ENCODE measurements around the gene TRPM8.

TRPM8 gene

GRCh38 chr2:234031207-234031606, 114.0 kb downstream of the TRPM8 start:
- Mint-ChIP-seq H3K9me3 (peaks cover 49% of the 10 kb centered on the region), H3K27me3 (ENCODE audit: low read depth, poor library complexity) (peaks cover 13% of the 10 kb centered on the region), H3K27ac (no peak overlapping the region), H3K4me3 (no peak overlapping the region), H3K4me1 (peaks cover 30% of the 10 kb centered on the region), H3K36me3 (ENCODE audit: low read depth) (peaks cover 11% of the 10 kb centered on the region)
- DNase-seq = no peak
- TF ChIP-seq CTCF (IDR thresholded peaks at IDR 0.05) = no peak

GRCh38 chr2:234032279-234032856, 115.2 kb downstream of the TRPM8 start:
- no peak for TF ChIP-seq CTCF (IDR thresholded peaks at IDR 0.05)
- Mint-ChIP-seq H3K27ac (no peak overlapping the region), H3K27me3 (ENCODE audit: low read depth, poor library complexity) (peaks cover 17% of the 10 kb centered on the region), H3K36me3 (ENCODE audit: low read depth) (peaks cover 11% of the 10 kb centered on the region), H3K4me3 (no peak overlapping the region), H3K9me3 (peaks cover 59% of the 10 kb centered on the region), H3K4me1 (peaks cover 18% of the 10 kb centered on the region)
- DNase-seq = no peak

GRCh38 chr2:234033174-234033573, 116.0 kb downstream of the TRPM8 start:
- Mint-ChIP-seq H3K9me3 (peaks cover 63% of the 10 kb centered on the region), H3K27ac (no peak overlapping the region), H3K4me3 (no peak overlapping the region), H3K4me1 (peaks cover 13% of the 10 kb centered on the region), H3K27me3 (ENCODE audit: low read depth, poor library complexity) (peaks cover 14% of the 10 kb centered on the region), H3K36me3 (ENCODE audit: low read depth) (peaks cover 11% of the 10 kb centered on the region)
- no peak for TF ChIP-seq CTCF (IDR thresholded peaks at IDR 0.05)
- no peak for DNase-seq

GRCh38 chr2:234033885-234034284, 116.7 kb downstream of the TRPM8 start:
- no peak for TF ChIP-seq CTCF (IDR thresholded peaks at IDR 0.05)
- Mint-ChIP-seq H3K27ac (no peak overlapping the region), H3K36me3 (ENCODE audit: low read depth) (peaks cover 6% of the 10 kb centered on the region), H3K4me1 (peaks cover 6% of the 10 kb centered on the region), H3K9me3 (peaks cover 62% of the 10 kb centered on the region), H3K4me3 (no peak overlapping the region), H3K27me3 (ENCODE audit: low read depth, poor library complexity) (peaks cover 10% of the 10 kb centered on the region)
- no peak for DNase-seq

GRCh38 chr2:234038076-234038802, 121.1 kb downstream of the TRPM8 start:
- H3K27ac Mint-ChIP-seq = no peak overlapping the region
- TF ChIP-seq CTCF (IDR thresholded peaks at IDR 0.05) = no peak
- H3K36me3 Mint-ChIP-seq (ENCODE audit: low read depth) = peaks cover 6% of the 10 kb centered on the region
- H3K9me3 Mint-ChIP-seq = peaks cover 41% of the 10 kb centered on the region
- H3K4me3 Mint-ChIP-seq = no peak overlapping the region
- H3K4me1 Mint-ChIP-seq = no peaks in the 10 kb centered on the region
- no peak for DNase-seq
- peaks cover 23% of the 10 kb centered on the region for H3K27me3 Mint-ChIP-seq (ENCODE audit: low read depth, poor library complexity)

- no peak overlapping the region for H3K4me3 Mint-ChIP-seq
- no peaks in the 10 kb centered on the region for H3K9me3 Mint-ChIP-seq
- no peak for TF ChIP-seq CTCF (IDR thresholded peaks at IDR 0.05)
- H3K4me1 Mint-ChIP-seq = no peaks in the 10 kb centered on the region
- H3K36me3 Mint-ChIP-seq (ENCODE audit: low read depth) = no peaks in the 10 kb centered on the region
- DNase-seq = no peak
- peaks cover 39% of the 10 kb centered on the region for H3K27me3 Mint-ChIP-seq (ENCODE audit: low read depth, poor library complexity)
- H3K27ac Mint-ChIP-seq = no peak overlapping the region
Observed at GRCh38 chr2:234044157-234044556, 127.0 kb downstream of the TRPM8 start.
